Endothelial cell of umbilical vein (primary cell): ENCODE data around the gene CAV2.

Experiments
- CTCF ChIP-seq, 2 donors: IDR thresholded peaks; 1 replicate in 1 of 2; 2 replicates in 1 of 2; pipeline ENCODE4 v1.5.1; 2011; ENCODE audit warnings: low read length in 2 of 2, mild to moderate bottlenecking in 2 of 2, moderate library complexity in 2 of 2, control low read depth in 1 of 2, inconsistent platforms in 1 of 2, low read depth in 1 of 2; ENCODE audit not compliant: insufficient read depth in 1 of 2; ENCODE audit errors: extremely low read depth in 1 of 2
- EZH2 ChIP-seq: IDR thresholded peaks from 2 replicates; pipeline ENCODE4 v1.6.1; 2012; ENCODE audit warnings: borderline replicate concordance, low read depth, mild to moderate bottlenecking, moderate library complexity, low read length, inconsistent platforms; ENCODE audit not compliant: severe bottlenecking
- GATA2 ChIP-seq: IDR thresholded peaks from 2 replicates; pipeline ENCODE4 v1.7.0; 2011; ENCODE audit warnings: low read depth, mild to moderate bottlenecking, moderate library complexity, mixed read lengths, low read length; ENCODE audit not compliant: insufficient read length, insufficient read depth
- JUN ChIP-seq: IDR thresholded peaks from 2 replicates; pipeline ENCODE4 v1.6.1; 2011; ENCODE audit warnings: borderline replicate concordance, low read depth; ENCODE audit not compliant: insufficient read length, insufficient read depth
- MAX ChIP-seq: IDR thresholded peaks from 2 replicates; pipeline ENCODE4 v1.6.1; 2011; ENCODE audit not compliant: insufficient read depth, insufficient read length
- POLR2A ChIP-seq: IDR thresholded peaks from 2 replicates; pipeline ENCODE4 v1.6.1; 2012; ENCODE audit warnings: low read depth, mild to moderate bottlenecking, control low read depth, low read length
- POLR2AphosphoS5 ChIP-seq: IDR thresholded peaks from 2 replicates; pipeline ENCODE4 v1.6.1; 2012; ENCODE audit warnings: low read depth, mild to moderate bottlenecking, control low read depth, low read length, moderate library complexity; ENCODE audit not compliant: insufficient read depth

- TF ChIP-seq JUN (no peak), EZH2 (no peak), POLR2A (peak; percentile 58), CTCF (IDR thresholded peaks at IDR 0.05; ENCODE audit: extremely low read depth in 1 of 2, insufficient read depth in 1 of 2, low read depth in 1 of 2, low read length in 2 of 2) (no peak), MAX (no peak), POLR2AphosphoS5 (peak; percentile 16), GATA2 (no peak)
These were observed 42.4 kb downstream of the CAV2 start for GRCh38 chr7:116541951-116542350.
